Activated CD4-positive, alpha-beta memory T cell treated with anti-CD3 and anti-CD28 coated beads for 36 hours (primary cell): ENCODE measurements around the gene TUBA3E. TPM values are rescaled to one million over a fixed set of nuclear protein-coding genes. Genes with fewer than 3 reads are reported as not detected.
"Not testable (repeated sequence)": the region's sequence is repeated elsewhere in the genome, so short reads cannot be mapped to it uniquely, and the experiment has no call there.

Experiments
- CTCF ChIA-PET: fragments of 350-600 bp; sonication (Branson Sonifier 250); formaldehyde crosslinking; loops from one replicate; lab custom pipeline; 2021; ENCODE audit warnings: antibody characterized with exemption, inconsistent platforms; lab: Charles Lee
- POLR2A ChIA-PET: fragments of 350-600 bp; sonication (Branson Sonifier 250); formaldehyde crosslinking; loops from one replicate; lab custom pipeline; 2021; ENCODE audit warnings: antibody characterized with exemption; lab: Charles Lee
- DNase-seq: peaks from one replicate; pipeline ENCODE4 v3.0.0-alpha.2; 2020
- H3K27ac Mint-ChIP-seq: one replicate; pipeline ENCODE4 v1.8.0; 2021; ENCODE audit warnings: mixed read lengths
- H3K27me3 Mint-ChIP-seq: one replicate; pipeline ENCODE4 v1.8.0; 2021; ENCODE audit warnings: mixed read lengths
- H3K36me3 Mint-ChIP-seq: one replicate; pipeline ENCODE4 v1.8.0; 2021; ENCODE audit warnings: mixed read lengths
- H3K4me1 Mint-ChIP-seq: one replicate; pipeline ENCODE4 v1.8.0; 2021; ENCODE audit warnings: low read depth, mixed read lengths
- H3K4me3 Mint-ChIP-seq: one replicate; pipeline ENCODE4 v1.8.0; 2021; ENCODE audit warnings: mild to moderate bottlenecking, mixed read lengths
- H3K9me3 Mint-ChIP-seq: one replicate; pipeline ENCODE4 v1.8.0; 2021; ENCODE audit warnings: mixed read lengths
- intact Hi-C: fragments of 100-400 bp; cut with micrococcal nuclease; formaldehyde crosslinking; loops from one replicate; pipeline ENCODE4 v1.15.1; 2023
- total RNA-seq, 2 experiments: library from RNA; stranded (reverse); gene quantifications; one replicate each; pipeline ENCODE4 v1.2.3, GENCODE V29; 2021

The TUBA3E gene
- total RNA-seq: not detected

DNA sequence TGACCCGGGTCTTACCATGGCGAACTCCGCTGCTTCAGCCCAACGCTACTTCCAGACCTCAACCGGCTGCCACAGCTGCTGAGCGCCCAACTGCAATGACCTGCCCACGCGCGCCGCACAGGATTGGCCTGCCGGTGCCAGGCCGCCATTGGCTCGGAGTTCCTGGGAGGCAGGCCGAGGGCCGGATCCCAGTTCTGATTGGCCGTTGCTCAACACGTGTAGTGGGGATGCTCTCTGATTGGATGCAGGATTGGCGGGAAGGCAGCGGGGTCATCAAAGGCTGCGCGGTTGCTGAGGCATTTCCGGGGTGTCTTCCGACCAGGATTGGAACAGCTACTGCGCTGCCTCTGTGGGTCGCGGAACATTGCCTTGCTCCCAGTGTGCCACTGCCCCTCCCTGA is at the start of gene TUBA3E:
TSS of gene TUBA3E (minus strand) at position 97 of the 400 bp plus-strand sequence. CDS start at position 18, 79 bp downstream.
- no peaks in the 10 kb centered on the region for H3K9me3 Mint-ChIP-seq
- ChIA-PET CTCF (no interaction called here), POLR2A (no interaction called here)
- DNase-seq: no peak
- no peaks in the 10 kb centered on the region for H3K36me3 Mint-ChIP-seq
- no peak within 1 kb of the TSS for H3K27ac Mint-ChIP-seq
- H3K4me3 Mint-ChIP-seq: no peak within 1 kb of the TSS
- H3K4me1 Mint-ChIP-seq: no peaks in the 10 kb centered on the region
- intact Hi-C loops: no loop called here
- H3K27me3 Mint-ChIP-seq: peaks cover 1% of the 10 kb centered on the region

DNA sequence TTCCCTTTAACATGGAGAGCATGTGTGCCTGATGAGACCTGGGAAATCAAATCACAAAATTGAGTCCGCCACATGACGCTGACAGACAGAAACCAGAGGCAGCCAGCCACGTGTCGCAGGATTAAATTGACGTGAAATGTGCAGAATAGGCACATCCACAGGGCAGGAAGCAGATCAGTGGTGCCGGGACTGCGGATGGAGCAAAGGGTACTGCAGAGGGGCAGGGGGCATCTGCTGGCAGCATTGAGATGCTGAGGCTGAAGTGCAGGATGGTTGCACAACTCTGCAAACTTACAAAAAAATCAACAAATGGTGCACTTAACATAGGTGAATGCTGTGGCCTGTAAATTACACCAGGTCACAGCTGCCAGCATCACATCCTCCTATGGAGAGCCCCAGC is 48.2 kb upstream of the TUBA3E start:
- POLR2A ChIA-PET: no interaction called here
- intact Hi-C loops: no loop called here
- H3K4me3 Mint-ChIP-seq: no peak overlapping the region
- H3K9me3 Mint-ChIP-seq: no peaks in the 10 kb centered on the region
- no peaks in the 10 kb centered on the region for H3K36me3 Mint-ChIP-seq
- DNase-seq: no peak
- no peaks in the 10 kb centered on the region for H3K4me1 Mint-ChIP-seq
- peaks cover 25% of the 10 kb centered on the region for H3K27me3 Mint-ChIP-seq
- CTCF ChIA-PET: no interaction called here
- no peak overlapping the region for H3K27ac Mint-ChIP-seq

DNA sequence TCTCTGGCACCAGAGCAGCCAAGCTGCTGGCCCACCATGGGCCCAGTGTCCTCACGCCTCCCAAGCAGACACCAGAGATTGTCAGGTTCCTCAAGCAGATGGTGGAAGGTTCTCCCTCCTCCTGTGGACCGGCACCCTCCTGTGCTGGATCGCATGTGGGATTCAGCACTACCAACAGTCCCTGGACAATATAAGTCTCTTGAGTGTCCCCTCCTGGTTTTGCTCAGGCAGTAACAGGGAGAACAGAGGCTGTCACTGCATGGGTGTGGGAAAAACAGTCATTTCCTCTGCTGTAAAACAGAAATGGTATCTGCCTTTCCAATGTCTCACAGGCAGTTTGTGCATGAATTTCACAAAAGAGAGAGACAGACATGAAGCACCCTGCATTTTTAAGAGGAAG is 47.7 kb upstream of the TUBA3E start:
- POLR2A ChIA-PET: no interaction called here
- DNase-seq: no peak
- CTCF ChIA-PET: no interaction called here
- Mint-ChIP-seq H3K9me3 (no peaks in the 10 kb centered on the region), H3K27ac (no peak overlapping the region), H3K36me3 (no peaks in the 10 kb centered on the region), H3K4me3 (no peak overlapping the region), H3K4me1 (no peaks in the 10 kb centered on the region), H3K27me3 (peaks cover 25% of the 10 kb centered on the region)
- intact Hi-C loops: no loop called here

DNA sequence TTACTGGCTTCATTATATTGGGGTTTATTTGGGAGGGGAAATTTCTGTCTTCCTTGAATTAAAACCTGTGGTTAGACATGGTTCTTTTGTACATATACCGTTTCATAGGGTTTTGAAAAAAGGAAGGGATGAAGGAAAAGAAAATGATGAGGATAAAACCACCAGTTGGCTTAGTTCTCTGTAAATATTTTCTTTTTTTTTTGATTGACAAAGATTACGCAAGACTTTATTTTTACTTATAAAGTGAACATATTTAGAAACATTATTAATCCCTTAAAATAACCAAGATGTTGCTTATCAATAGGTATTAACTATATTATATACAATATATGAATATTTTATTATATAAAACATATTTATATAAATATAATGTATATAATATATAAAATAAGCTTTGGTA is 45.1 kb upstream of the TUBA3E start:
- Mint-ChIP-seq H3K27ac (no peak overlapping the region), H3K36me3 (no peaks in the 10 kb centered on the region), H3K27me3 (peaks cover 17% of the 10 kb centered on the region), H3K4me3 (no peak overlapping the region), H3K9me3 (no peaks in the 10 kb centered on the region), H3K4me1 (no peaks in the 10 kb centered on the region)
- intact Hi-C loops: no loop called here
- ChIA-PET POLR2A (no interaction called here), CTCF (no interaction called here)
- DNase-seq: no peak

DNA sequence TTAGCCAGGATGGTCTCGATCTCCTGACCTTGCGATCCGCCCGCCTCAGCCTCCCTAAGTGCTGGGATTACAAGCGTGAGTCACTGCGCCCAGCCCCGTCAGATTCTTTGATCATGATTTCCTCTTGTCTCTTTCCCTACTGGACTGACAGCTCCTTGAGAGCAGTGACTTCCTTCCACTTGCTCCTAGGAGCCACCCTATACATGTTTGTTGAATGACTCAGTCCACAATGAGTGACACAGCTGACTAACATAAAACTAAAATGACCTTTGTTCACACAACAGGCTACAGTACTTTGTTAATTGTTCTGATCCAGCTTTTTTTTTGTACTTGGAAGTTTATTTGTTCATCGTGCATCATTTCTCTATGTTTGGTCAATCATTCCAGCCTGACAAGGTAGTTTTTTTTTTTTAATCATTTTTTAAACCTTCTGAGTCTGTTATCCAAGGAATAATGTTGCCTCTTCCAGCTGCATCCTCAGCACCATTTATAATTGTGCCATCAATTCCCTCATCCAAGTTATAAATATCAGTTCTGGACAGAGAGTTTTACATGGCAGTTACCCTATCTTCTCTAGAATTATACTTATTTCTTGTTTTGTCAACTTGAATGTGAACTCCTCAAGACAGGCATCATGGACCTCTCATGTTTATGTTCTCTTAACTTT is 42.9 kb upstream of the TUBA3E start:
- H3K36me3 Mint-ChIP-seq: no peaks in the 10 kb centered on the region
- POLR2A ChIA-PET: no interaction called here
- DNase-seq: no peak
- no peak overlapping the region for H3K4me3 Mint-ChIP-seq
- intact Hi-C loops: no loop called here
- no peaks in the 10 kb centered on the region for H3K4me1 Mint-ChIP-seq
- H3K27me3 Mint-ChIP-seq: peaks cover 7% of the 10 kb centered on the region
- no peak overlapping the region for H3K27ac Mint-ChIP-seq
- CTCF ChIA-PET: interaction anchor here (0.7 kb wide), 1 partner anchor 17 kb away, joined by 3 read pairs; no protein-coding TSS in a partner anchor
- no peaks in the 10 kb centered on the region for H3K9me3 Mint-ChIP-seq

DNA sequence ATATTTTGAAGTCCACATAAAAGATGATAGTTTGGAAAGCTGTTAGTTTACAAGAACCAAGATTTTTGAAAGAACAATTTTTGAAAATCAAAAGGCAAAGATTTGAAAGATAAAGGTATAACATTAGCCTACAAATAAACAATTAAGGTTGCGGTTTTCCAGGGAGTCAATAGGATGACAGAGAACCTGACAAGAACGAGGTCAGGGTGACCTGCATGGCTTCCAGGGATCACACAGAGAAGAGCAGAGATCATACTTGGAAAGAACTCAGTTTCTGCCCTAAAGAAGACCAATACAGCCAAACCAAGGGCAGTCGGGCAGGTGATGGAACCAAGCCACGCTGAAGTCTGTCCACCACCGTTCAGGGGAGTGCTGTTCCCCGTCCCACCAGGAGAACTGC is 41.3 kb upstream of the TUBA3E start:
- H3K4me3 Mint-ChIP-seq, H3K4me1 Mint-ChIP-seq, H3K27me3 Mint-ChIP-seq, intact Hi-C loops, POLR2A ChIA-PET, H3K36me3 Mint-ChIP-seq, H3K27ac Mint-ChIP-seq, H3K9me3 Mint-ChIP-seq, DNase-seq, CTCF ChIA-PET: not testable (repeated sequence)

DNA sequence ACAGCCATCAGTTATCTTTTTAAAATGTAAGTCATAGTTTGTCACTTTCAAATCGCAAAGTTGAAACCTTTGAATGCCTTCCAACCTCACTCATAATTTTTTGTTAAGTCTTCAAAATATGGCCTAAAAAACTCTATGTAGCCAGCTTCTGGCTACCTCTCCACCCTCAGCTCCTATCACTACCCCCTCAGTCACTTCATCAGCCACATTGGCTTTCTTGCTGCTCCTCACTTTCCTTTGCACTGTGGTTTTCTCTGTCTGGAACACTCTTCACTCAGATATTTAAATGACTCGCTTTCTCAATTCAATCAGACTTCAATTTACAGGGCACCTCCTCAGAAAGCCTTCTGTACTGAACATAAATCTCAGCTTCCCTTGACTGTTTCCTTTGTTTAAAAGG is 34.8 kb upstream of the TUBA3E start:
- CTCF ChIA-PET: not testable (repeated sequence)

DNA sequence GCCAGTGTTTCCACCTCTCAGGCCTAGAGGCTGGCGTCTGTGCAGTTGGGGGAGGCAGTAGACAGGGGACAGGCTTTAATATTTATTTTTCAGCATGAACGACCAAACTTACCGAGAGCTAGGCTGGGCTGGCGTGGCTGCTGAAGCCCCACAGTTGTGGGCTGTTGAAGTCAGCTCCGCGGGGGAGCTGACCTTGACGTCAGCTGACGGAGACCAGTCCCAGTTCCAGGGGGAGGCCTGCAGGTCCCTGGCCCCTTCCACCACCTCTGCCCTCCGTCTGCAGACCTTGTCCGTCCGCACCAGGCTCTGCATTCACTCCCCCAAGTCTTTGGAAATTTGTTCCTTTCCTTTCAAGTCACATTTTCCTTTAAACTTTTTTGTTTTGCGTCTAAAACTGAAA is 33.4 kb upstream of the TUBA3E start:
- H3K9me3 Mint-ChIP-seq: no peaks in the 10 kb centered on the region
- no peaks in the 10 kb centered on the region for H3K4me1 Mint-ChIP-seq
- no peak for DNase-seq
- ChIA-PET CTCF (no interaction called here), POLR2A (no interaction called here)
- intact Hi-C loops: no loop called here
- H3K4me3 Mint-ChIP-seq: no peak overlapping the region
- peaks cover 3% of the 10 kb centered on the region for H3K27me3 Mint-ChIP-seq
- H3K27ac Mint-ChIP-seq: no peak overlapping the region
- no peaks in the 10 kb centered on the region for H3K36me3 Mint-ChIP-seq

More for the DNA sequence above, 34.8 kb upstream of the TUBA3E start:
- H3K27me3 Mint-ChIP-seq, H3K4me3 Mint-ChIP-seq, intact Hi-C loops, DNase-seq, H3K36me3 Mint-ChIP-seq, H3K4me1 Mint-ChIP-seq, H3K27ac Mint-ChIP-seq, H3K9me3 Mint-ChIP-seq, POLR2A ChIA-PET: not testable (repeated sequence)

DNA sequence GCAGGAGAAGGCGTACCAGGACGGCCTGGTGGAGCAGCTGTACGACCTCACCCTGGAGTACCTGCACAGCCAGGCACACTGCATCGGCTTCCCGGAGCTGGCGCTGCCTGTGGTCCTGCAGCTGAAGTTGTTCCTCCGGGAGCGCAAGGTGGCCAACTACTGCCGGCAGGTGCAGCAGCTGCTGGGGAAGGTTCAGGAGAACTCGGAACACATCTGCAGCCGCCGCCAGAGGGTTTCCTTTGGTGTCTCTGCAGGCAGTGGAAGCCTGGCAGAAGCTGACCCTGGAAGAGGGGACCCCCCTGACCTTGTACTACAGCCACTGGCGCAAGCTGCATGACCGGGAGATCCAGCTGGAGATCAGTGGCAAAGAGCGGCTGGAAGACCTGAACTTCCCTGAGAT is 32.7 kb upstream of the TUBA3E start:
- intact Hi-C loops, H3K36me3 Mint-ChIP-seq, H3K27me3 Mint-ChIP-seq, POLR2A ChIA-PET, DNase-seq, H3K4me1 Mint-ChIP-seq, H3K4me3 Mint-ChIP-seq, H3K9me3 Mint-ChIP-seq, CTCF ChIA-PET, H3K27ac Mint-ChIP-seq: not testable (repeated sequence)

DNA sequence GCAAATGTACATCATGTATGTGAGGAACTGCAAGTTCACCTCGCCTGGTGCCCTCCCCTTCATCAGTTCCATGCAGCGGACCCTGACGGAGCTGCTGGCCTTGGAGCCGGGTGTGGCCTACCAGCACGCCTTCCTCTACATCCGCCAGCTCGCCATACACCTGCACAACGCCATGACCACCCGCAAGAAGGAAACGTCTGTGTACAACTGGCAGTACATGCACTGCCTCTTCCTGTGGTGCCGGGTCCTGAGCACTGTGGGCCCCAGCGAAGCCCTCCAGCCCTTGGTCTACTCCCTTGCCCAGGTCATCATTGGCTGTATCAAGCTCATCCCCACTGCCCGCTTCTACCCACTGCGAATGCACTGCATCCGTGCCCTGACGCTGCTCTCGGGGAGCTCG is 32.1 kb upstream of the TUBA3E start:
- H3K27me3 Mint-ChIP-seq, intact Hi-C loops, CTCF ChIA-PET, H3K4me3 Mint-ChIP-seq, DNase-seq, POLR2A ChIA-PET, H3K27ac Mint-ChIP-seq, H3K4me1 Mint-ChIP-seq, H3K36me3 Mint-ChIP-seq, H3K9me3 Mint-ChIP-seq: not testable (repeated sequence)

DNA sequence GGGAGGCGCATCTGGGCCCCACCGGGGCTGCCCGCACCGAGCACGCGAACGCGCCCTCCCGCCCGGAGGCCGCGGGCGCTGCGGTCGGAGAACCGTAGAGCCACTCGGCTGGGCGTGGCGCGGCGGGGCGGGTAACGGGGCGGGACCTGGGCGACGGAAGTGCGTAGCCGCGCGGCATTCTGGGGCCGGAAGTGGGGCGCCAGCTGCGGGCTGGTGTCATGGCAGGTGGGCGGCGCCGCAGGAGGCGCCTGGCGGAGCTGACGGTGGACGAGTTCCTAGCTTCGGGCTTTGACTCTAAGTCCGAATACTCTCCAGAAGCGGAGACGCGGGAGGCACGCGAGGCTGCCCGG is 30.9 kb upstream of the TUBA3E start:
- H3K4me1 Mint-ChIP-seq, POLR2A ChIA-PET, H3K27me3 Mint-ChIP-seq, intact Hi-C loops, H3K27ac Mint-ChIP-seq, CTCF ChIA-PET, H3K4me3 Mint-ChIP-seq, H3K36me3 Mint-ChIP-seq, H3K9me3 Mint-ChIP-seq: not testable (repeated sequence)
- DNase-seq: peak; percentile 33

DNA sequence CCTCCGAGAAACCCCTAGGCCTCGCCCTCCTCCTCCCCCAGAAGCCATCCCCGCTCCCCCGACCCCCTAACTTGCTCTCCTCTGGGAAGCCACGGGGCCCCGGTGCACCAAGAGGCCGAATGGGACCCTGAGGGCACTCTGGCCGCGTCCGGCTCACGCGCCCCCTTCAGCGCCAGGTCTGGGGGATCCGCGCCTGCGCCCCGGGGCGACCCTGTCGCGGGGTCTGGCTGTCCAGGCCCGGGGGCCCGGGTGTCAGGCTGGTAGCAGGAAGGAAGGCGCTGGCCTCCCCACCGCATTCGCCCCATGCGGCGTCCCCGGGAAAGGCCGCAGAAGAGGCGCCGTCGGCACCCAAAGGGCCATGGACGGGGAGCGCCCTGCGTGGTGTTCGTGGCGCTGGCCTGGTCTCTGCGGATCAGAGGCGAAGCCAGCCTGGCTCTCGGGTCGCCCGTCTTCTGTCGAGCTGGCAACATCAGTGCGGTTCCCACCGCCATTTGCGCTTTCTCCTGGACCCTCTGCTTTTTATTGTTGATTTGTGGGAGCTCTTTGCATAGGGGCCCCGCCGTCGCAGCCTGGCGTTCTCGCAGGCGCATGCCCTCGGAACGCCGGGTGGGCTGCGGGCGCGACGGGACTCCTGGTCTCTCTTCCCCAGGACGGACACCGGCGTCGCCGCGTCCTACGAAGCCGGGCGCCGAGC is 30.4 kb upstream of the TUBA3E start:
- H3K27ac Mint-ChIP-seq, H3K9me3 Mint-ChIP-seq, intact Hi-C loops, H3K4me3 Mint-ChIP-seq, POLR2A ChIA-PET, CTCF ChIA-PET, H3K36me3 Mint-ChIP-seq, H3K27me3 Mint-ChIP-seq, DNase-seq, H3K4me1 Mint-ChIP-seq: not testable (repeated sequence)

DNA sequence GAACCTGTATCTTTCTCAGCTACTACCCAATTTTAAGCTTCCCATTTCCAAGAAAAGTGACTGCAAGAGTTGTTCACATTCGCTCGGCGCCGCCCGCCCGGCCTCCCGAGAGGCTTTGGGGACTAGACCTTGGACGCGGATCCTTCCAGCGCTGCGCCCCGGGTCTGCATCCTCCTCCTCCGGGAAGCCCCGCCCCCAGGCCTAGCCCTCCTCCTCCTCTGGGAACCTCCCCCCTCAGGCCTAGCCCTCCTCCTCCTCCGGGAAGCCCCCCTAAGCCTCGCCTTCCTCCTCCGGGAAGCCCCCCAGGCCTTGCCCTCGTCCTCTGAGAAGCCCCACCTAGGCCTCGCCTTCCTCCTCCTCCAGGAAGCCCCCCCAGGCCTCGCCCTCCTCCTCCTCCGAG is 29.8 kb upstream of the TUBA3E start:
- intact Hi-C loops, DNase-seq, H3K27me3 Mint-ChIP-seq, H3K4me1 Mint-ChIP-seq, H3K27ac Mint-ChIP-seq, H3K36me3 Mint-ChIP-seq, POLR2A ChIA-PET, H3K9me3 Mint-ChIP-seq, CTCF ChIA-PET, H3K4me3 Mint-ChIP-seq: not testable (repeated sequence)
